CD4-positive, alpha-beta T cell (primary cell): ENCODE measurements around the gene VENTX. TPM values are rescaled to one million over a fixed set of nuclear protein-coding genes. Genes with fewer than 3 reads are reported as not detected.

Experiments
- ATAC-seq: fragments of 200-7000 bp; cut with Tn5 transposase; one replicate; pipeline ENCODE4 v1.10.0; 2022; ENCODE audit warnings: mild to moderate bottlenecking; ENCODE audit not compliant: poor library complexity
- CTCF ChIA-PET: fragments of 350-600 bp; sonication (Branson Sonifier 250); formaldehyde crosslinking; loops from one replicate; lab custom pipeline; 2021; ENCODE audit warnings: antibody characterized with exemption, inconsistent platforms; lab: Charles Lee
- POLR2A ChIA-PET: fragments of 350-600 bp; sonication (Branson Sonifier 250); formaldehyde crosslinking; loops from one replicate; lab custom pipeline; 2021; ENCODE audit warnings: antibody characterized with exemption, inconsistent platforms; lab: Charles Lee
- DNase-seq, 14 experiments: peaks; one replicate each; pipeline ENCODE4 v3.0.0-alpha.2; 2013 to 2020; ENCODE audit warnings: mixed read lengths in 2 of 14
- H3K27ac ChIP-seq, 2 donors: one replicate each; pipeline versions ENCODE4 v1.5.1 to v1.7.0; 2013; ENCODE audit warnings: low read length in 2 of 2, low read depth in 1 of 2, mild to moderate bottlenecking in 1 of 2
- H3K27me3 ChIP-seq, 2 experiments: 1 replicate in 1 of 2; 2 replicates in 1 of 2; pipeline versions ENCODE4 v1.6.1 to v1.7.0; 2013; ENCODE audit warnings: low read length in 2 of 2, control low read depth in 1 of 2, mild to moderate bottlenecking in 1 of 2, moderate library complexity in 1 of 2; ENCODE audit not compliant: insufficient read depth in 2 of 2, control insufficient read depth in 1 of 2
- H3K36me3 ChIP-seq: one replicate; pipeline ENCODE4 v1.6.1; 2013; ENCODE audit warnings: low read length, control low read depth; ENCODE audit not compliant: insufficient read depth
- H3K4me1 ChIP-seq: one replicate; pipeline ENCODE4 v1.6.1; 2013; ENCODE audit warnings: low read length, control low read depth; ENCODE audit not compliant: insufficient read depth
- H3K4me3 ChIP-seq: one replicate; pipeline ENCODE4 v1.5.1; 2013; ENCODE audit warnings: mild to moderate bottlenecking, low read length, moderate library complexity
- H3K9me3 ChIP-seq, 2 experiments: 1 replicate in 1 of 2; 2 replicates in 1 of 2; pipeline versions ENCODE4 v1.6.1 to v1.7.0; 2013; ENCODE audit warnings: low read length in 2 of 2, mild to moderate bottlenecking in 2 of 2, control low read depth in 1 of 2, moderate library complexity in 1 of 2; ENCODE audit not compliant: control insufficient read depth in 1 of 2, insufficient read depth in 1 of 2
- H3K27ac Mint-ChIP-seq: one replicate; pipeline ENCODE4 v1.8.0; 2020; ENCODE audit warnings: mixed read lengths
- H3K27me3 Mint-ChIP-seq: one replicate; pipeline ENCODE4 v1.8.0; 2021; ENCODE audit warnings: mixed read lengths
- H3K36me3 Mint-ChIP-seq: one replicate; pipeline ENCODE4 v1.8.0; 2021; ENCODE audit warnings: low read depth, mixed read lengths
- H3K4me1 Mint-ChIP-seq: one replicate; pipeline ENCODE4 v1.8.0; 2021; ENCODE audit warnings: low read depth, mixed read lengths
- H3K4me3 Mint-ChIP-seq: one replicate; pipeline ENCODE4 v1.8.0; 2020; ENCODE audit warnings: mild to moderate bottlenecking, mixed read lengths
- H3K9me3 Mint-ChIP-seq: one replicate; pipeline ENCODE4 v1.8.0; 2020; ENCODE audit warnings: mixed read lengths
- CTCF ChIP-seq: fragments of 200-600 bp; IDR thresholded peaks from one replicate; pipeline ENCODE4 v1.8.0; 2022; ENCODE audit warnings: antibody characterized with exemption, mild to moderate bottlenecking
- intact Hi-C, 2 experiments: fragments of 100-400 bp; cut with DNase I in 1 of 2; cut with micrococcal nuclease in 1 of 2; formaldehyde crosslinking; loops; one replicate each; pipeline versions ENCODE4 v1.15.1 to v1.9.0; 2023 to 2025; cut with DNase I, micrococcal nuclease
- total RNA-seq, 174 experiments: library from RNA in 2 of 174; stranded (reverse) in 2 of 174; gene quantifications; one replicate each; pipeline ENCODE4 v1.2.3 and lab custom pipeline; 2021 to 2026

The VENTX gene
- total RNA-seq, 2 experiments from 2014 or later = 0.11 to 0.14 TPM

DNA sequence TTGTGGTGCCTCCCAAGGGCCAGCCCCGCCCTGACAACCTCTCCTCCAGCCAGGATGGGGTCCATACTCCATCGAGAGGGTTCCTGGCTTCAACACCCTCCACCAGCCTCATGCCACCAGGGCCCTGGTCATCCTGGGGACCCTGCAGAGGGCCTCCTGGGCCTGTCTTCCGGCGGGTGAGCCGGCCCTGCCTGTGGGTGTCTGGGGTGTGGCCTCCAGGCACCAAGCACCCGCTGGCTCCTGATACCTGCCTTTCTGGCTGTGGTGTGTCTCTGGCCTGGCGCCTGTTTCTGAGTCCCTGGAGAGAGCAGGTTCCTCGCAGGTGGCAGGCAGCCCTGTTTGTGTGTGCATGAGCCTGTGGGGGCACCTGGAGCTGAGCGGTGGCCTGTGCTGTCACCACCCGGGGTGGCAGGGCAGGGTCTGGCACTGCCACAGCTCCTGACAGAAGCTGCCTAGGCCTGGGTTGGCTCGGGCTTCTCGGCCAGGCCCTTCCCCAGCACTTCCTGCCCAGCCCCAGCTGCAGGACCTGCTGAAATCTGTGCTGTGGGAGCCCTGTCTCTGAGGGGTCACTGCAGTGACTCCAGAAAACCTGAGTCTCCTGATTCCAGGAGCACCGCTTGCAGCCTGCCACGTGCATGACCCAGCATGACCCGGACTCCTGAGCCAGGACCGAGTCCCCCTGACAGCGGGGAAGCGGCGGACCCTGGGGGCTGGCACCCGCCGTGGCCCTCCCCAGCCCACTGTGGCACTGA, 20.6 kb downstream of the VENTX start:
- Histone ChIP-seq H3K4me1 (peaks cover 61% of the 10 kb centered on the region), H3K4me3 (peak overlapping the region; percentile 34), H3K36me3 (peaks cover 7% of the 10 kb centered on the region), H3K9me3 (no peaks in the 10 kb centered on the region), H3K27ac (peak overlapping the region; percentile 67 to 87), H3K27me3 (no peaks in the 10 kb centered on the region)
- CTCF ChIA-PET = interaction anchor here (1.4 to 2.8 kb wide), 6 partner anchors 17 to 71 kb away, joined by 4 to 20 read pairs (median 6); partner anchors contain the start of gene ADAM8
- POLR2A ChIA-PET = interaction anchor here (1.0 to 2.7 kb wide), 5 partner anchors 17 to 50 kb away, joined by 3 to 20 read pairs (median 4); partner anchors contain the start of gene ADAM8
- Mint-ChIP-seq H3K4me3 (peak overlapping the region; percentile 15), H3K9me3 (no peaks in the 10 kb centered on the region), H3K4me1 (peaks cover 54% of the 10 kb centered on the region), H3K27me3 (peaks cover 5% of the 10 kb centered on the region), H3K36me3 (peaks cover 7% of the 10 kb centered on the region), H3K27ac (peak overlapping the region; percentile 99)
- peak; percentile 8 for ATAC-seq
- intact Hi-C loops = loop anchor here in 1 of 2 experiments (5.0 kb wide), 1 partner anchor 49 kb away; the partner anchor contains the start of genes TUBGCP2 and ZNF511
- TF ChIP-seq CTCF = no peak
- peak in 10 of 14 experiments; percentile 19 to 65 (median 46) for DNase-seq

- Histone ChIP-seq H3K27me3 (no peaks in the 10 kb centered on the region), H3K4me1 (peaks cover 69% of the 10 kb centered on the region), H3K27ac (peak overlapping the region; percentile 67 to 87), H3K36me3 (peaks cover 7% of the 10 kb centered on the region), H3K4me3 (peak overlapping the region; percentile 34), H3K9me3 (no peaks in the 10 kb centered on the region)
- H3K4me1 Mint-ChIP-seq = peaks cover 62% of the 10 kb centered on the region
- no peak for TF ChIP-seq CTCF
- H3K9me3 Mint-ChIP-seq = no peaks in the 10 kb centered on the region
- DNase-seq = peak; percentile 46 to 93 (median 76)
- H3K36me3 Mint-ChIP-seq = peaks cover 7% of the 10 kb centered on the region
- peak; percentile 63 for ATAC-seq
- POLR2A ChIA-PET = interaction anchor here (0.8 to 2.7 kb wide), 5 partner anchors 10 to 49 kb away, joined by 3 to 20 read pairs (median 4); partner anchors contain the start of gene ADAM8
- CTCF ChIA-PET = interaction anchor here (1.4 to 2.8 kb wide), 4 partner anchors 16 to 71 kb away, joined by 4 to 20 read pairs (median 5); no protein-coding TSS in a partner anchor
- peaks cover 5% of the 10 kb centered on the region for H3K27me3 Mint-ChIP-seq
- intact Hi-C loops = loop anchor here in 1 of 2 experiments (1.0 to 5.0 kb wide), 2 partner anchors 16 to 48 kb away; partner anchors contain the start of genes TUBGCP2 and ZNF511
- H3K27ac Mint-ChIP-seq = peak overlapping the region; percentile 99
- peak overlapping the region; percentile 86 for H3K4me3 Mint-ChIP-seq
Measured at GRCh38 chr10:133258818-133259601, 21.4 kb downstream of the VENTX start.

GRCh38 chr10:133259602-133259989, 21.9 kb downstream of the VENTX start:
- peaks cover 75% of the 10 kb centered on the region for H3K4me1 ChIP-seq
- DNase-seq = no peak
- no peaks in the 10 kb centered on the region for H3K9me3 ChIP-seq
- intact Hi-C loops = loop anchor here in 1 of 2 experiments (1.0 to 5.0 kb wide), 2 partner anchors 16 to 48 kb away; partner anchors contain the start of genes TUBGCP2 and ZNF511
- no peak overlapping the region for H3K4me3 ChIP-seq
- POLR2A ChIA-PET = interaction anchor here (0.8 to 2.7 kb wide), 3 partner anchors 9 to 19 kb away, joined by 3 to 20 read pairs (median 11); no protein-coding TSS in a partner anchor
- peak overlapping the region; percentile 99 for H3K27ac Mint-ChIP-seq
- no peaks in the 10 kb centered on the region for H3K27me3 ChIP-seq
- peak overlapping the region; percentile 86 for H3K4me3 Mint-ChIP-seq
- TF ChIP-seq CTCF = no peak
- H3K27me3 Mint-ChIP-seq = peaks cover 5% of the 10 kb centered on the region
- H3K9me3 Mint-ChIP-seq = no peaks in the 10 kb centered on the region
- peaks cover 68% of the 10 kb centered on the region for H3K4me1 Mint-ChIP-seq
- H3K36me3 Mint-ChIP-seq = peaks cover 12% of the 10 kb centered on the region
- peak overlapping the region; percentile 48 to 87 for H3K27ac ChIP-seq
- peaks cover 7% of the 10 kb centered on the region for H3K36me3 ChIP-seq
- CTCF ChIA-PET = interaction anchor here (1.4 to 2.8 kb wide), 3 partner anchors 16 to 70 kb away, joined by 4 to 20 read pairs (median 6); no protein-coding TSS in a partner anchor
- no peak for ATAC-seq
